GM19467 (cell line): Measurements from ENCODE around the gene NFATC4.
"Not testable (repeated sequence)": the region's sequence is repeated elsewhere in the genome, so short reads cannot be mapped to it uniquely, and the experiment has no call there.

Experiments used
- ATAC-seq: cut with Tn5 transposase; IDR thresholded peaks from one replicate; pipeline ENCODE4 v1.9.1; 2021; ENCODE audit warnings: mild to moderate bottlenecking, moderate library complexity; ENCODE audit not compliant: unreplicated experiment

The NFATC4 gene

DNA sequence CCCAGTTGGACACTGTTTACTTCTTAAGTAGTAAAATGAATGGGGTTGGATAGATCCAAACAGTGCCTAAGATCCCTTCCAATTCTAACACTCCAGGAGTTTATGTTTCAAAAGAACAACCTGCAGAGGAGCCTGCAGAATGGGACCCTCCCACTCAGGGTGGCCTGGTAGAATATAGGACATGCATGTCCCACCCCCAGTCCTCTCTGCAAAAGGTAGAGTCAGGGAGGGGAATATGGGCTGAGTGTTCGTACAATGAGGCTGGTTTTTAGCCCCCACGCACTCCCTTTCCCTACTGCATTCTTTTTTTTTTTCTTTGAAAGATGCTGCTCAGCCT, 19.0 kb downstream of the NFATC4 start:
- ATAC-seq = no peak

DNA sequence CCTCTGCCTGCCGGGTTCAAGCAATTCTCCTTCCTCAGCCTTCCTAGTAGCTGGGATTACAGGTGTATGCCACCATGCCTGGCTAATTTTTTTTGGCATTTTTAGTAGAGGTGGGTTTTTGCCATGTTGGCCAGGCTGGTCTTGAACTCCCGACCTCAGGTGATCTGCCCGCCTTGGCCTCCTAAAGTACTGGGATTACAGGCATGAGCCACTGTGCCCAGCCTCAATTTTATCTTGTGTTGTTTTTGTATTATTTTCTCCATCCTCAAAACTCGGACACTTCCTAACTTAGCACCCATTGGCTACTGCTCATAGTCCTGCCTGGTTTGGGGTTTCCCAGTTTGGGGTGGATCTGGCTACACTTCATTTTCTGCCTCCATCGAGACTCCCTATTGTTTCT, 19.6 kb downstream of the NFATC4 start:
- ATAC-seq = not testable (repeated sequence)

DNA sequence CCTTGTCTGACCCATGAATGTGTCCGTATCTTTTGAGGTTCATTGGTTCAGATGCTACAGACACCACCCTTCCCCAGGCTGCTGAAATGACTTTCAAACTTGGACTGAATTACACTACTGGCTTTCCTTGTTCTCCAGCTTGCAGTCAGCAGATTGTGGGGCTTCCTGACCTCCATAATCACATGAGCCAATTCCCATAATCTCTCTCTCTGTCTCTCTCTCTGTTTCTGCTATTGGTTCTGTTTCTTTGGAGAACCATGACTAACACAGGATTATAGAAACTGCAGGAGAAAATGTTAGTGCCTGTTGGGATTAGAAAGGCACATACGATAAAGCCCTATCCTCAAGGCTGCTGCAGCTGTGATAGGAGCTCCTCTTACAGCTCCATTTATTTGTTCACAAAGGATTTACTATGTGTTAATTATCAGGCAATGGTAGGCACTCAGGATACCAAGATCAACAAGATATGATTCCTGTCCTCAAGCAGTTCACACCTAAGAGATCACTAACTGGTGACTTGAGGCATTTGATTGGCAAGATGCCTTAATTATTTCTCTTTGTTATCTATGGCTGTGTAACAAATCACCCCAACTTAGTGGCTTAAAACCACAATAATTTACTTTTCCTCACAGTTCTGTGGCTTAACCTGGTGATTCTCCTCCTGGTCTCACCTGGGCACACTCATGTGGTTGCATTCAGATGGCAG, 20.6 kb downstream of the NFATC4 start:
- no peak for ATAC-seq

DNA sequence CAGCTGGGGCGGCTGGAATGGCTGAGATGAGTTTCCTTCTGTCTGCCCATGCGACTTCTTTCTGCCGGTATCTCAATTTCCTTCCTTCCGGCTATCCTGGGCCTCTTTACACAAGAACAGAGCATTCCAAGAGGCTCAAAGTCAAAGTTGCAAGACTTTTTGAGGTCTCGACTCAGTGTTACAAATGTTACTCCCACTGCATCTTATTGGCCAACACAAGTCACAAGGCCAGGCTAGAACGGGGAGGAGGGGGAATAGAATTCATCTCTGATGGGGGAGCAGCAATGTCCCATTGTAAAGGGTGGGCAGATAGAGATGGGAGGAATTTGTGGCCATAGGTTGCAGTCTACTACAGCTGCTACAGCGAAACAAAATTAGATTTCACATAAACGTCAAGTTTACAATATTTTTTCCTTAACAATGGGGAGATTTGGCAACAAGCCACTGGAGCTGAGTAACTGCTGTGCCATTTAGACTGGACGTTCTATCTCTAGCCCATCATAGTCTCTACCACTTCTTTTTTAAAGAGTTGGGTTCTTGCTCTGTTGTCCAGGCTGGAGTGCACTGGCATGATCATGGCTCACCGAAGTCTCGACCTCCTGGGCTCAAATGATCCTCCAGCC, 21.4 kb downstream of the NFATC4 start:
- ATAC-seq = no peak

DNA sequence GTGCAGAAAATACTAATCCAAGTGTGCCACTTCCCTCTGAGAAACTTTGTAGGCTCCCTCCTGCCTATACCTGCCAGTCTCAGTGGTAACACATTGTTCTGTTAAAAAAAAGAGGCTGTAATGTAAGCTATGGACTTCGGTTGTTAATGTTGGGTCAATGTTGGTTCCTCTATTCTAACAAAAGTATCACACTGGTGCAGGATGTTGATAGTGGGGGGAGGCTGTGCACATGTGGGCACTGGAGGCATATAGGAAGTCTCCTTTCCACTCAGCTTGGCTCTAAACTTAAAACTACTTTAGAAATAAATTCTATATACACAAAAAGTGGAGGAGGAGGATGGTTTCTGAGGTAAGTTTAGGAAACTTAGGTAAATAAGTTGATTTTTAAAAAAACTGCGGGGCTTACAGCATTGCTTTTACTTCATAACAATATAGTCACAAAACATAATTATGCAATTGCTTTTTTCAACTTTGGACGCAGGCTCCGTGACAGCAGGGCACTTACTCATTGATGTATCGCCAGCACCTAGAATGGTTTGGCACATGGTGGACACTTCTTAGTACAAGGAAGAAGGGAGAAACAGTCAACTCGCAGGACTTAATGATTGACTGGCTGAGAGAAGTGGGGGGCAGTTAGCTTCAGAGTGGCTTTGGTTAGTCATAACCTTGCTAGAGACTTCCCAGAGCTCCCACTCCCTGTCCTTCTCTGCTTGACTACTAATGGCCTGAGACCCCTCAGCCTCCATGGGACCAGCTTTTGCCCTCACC, 22.9 kb downstream of the NFATC4 start:
- no peak for ATAC-seq

DNA sequence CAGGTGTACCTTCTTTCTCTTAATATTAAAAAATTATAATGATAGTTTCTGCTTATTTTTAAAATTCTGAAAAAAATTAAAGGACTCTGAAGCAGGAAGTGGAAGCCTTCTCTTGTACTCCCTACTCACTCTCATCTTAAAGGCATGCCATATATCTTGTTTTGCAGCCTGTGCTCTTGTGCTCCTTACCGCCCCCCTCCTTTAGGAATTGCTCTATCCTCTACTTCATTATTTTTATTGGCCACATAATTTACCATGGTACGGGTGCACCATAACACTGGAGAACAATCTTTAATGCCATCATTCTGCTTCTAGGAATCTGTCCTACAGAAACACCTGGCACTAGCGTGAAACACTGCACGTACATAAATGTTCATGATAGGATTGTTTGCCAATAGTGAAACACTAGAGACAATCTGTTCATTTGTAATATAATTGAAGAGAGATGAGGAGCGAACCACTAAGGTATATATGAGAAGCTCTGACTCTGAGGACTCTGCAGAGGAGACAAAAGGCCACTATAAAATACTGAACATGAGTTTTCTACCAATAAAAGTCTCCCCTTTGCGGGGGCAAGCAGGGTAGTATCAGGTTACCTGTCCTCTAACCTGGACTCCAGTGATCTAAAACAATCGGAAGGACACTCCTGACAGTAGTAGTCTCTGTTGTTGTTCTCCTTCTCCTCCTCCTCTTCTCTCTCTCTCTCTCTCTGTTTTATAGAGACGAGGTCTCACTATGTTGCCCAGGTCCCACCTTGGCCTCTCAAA, 24.5 kb downstream of the NFATC4 start:
- ATAC-seq = no peak

DNA sequence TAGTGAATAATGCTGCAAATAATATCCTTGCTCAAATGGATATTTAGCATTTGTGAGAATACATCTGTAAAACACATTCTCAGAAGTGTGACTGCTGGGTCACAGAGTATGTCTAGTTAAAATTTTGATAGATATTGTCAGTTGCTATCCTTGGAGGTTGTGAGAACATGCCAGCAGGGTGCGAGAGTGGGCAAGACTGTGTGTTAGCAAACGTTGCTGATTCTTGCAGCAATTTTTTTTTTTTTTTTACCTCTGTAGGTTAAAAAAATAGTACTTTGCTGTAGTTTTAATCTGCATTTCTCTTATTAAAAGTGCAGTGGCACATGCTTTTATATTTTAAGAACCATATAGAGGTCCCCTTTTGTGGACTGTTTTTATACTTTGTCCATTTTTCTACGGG, 26.3 kb downstream of the NFATC4 start:
- no peak for ATAC-seq

DNA sequence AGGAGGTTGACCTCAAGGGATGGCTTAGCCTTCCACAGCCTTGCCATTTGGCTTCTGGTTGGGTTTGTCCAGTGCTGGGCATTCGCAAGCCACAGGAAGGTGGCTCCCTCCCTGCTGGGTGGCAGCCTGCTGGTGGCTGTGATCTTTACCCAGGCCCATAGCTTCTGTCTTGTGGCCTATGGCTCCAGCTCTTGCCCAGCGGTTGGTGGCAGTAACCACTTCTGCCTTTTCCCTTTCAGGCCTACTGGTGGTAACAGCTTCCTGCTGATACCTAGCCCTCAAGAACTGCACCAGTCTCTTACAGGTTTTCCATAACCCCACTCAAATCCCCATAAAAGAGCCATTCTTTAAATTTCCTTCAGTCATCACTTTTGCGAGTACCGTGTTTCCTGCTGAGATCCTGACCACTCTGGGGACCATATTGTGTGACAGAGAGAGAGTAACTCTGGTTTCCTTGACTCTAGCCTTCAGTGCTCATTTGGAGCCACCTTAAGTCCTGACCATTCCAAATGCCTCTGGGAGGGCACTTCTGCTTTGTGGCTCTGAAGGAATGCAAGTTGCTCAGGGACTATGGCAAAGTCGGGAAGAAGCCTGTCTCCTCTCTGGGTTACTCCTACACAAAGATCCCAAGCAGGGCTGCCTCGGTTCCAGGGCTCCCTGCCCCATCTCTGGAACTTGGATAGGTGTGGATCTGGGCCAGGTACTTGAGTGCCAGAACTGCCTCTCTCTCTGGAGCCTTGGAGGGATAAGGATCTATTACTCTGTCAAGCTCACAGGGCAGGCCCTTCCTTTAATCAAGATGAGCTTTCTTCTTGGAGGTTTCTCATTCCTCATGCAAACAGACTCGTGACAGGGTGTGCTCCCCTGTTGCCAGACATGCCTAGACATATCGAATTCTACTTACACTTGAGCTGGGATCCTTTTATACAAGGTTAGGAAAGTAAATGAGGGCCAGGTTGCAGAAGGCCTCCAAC, 27.9 kb downstream of the NFATC4 start:
- ATAC-seq = no peak

DNA sequence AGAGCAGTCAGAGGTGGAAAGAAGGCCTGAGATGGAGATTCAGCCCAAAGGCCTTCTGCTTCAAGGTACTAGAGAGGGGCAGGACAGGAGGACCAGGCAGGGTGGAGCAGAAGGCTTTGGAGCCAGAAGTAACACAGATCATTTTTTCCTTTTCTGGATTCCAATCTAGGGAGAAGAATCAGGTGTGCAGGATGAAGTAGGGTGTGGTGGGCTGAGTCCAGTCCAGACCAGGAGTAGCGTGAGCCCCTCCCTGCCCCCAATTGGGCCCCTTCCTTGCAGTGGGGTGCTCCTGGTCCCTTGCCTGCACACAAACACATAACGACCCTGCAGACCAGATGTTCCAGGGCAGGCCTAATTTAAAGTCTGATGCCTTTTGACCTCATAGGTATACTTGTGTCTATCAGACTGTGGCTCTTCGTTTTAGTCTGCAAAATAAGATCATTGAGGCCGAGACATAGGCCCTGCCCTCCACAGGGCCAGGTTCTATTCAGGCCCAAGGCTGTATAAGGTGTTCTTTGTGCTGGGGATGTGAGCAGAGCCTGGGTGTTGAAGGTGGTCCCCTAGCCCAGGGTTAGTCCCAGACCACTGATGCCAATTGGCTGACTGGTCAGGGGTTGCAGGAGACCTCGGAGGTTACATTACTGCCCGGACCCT, 29.8 kb downstream of the NFATC4 start:
- no peak for ATAC-seq

DNA sequence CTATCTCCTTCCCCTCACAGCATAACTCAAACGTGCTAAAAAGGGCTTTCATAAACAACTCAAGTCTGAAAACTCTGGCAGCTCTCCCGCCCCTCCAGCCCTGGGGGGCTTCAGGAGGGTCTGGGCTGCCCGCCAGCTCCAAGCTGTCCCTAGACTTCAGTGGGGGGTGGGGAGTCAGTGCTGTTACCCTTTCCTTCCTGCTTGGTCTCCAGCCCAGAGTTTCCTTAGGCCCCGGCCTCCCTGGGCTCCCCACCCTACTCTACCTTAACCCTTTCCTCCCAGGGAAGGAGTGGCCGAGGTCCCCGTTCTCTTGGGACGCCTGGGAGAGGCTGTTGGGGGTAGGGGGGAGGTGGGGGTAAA, 30.3 kb downstream of the NFATC4 start:
- no peak for ATAC-seq

DNA sequence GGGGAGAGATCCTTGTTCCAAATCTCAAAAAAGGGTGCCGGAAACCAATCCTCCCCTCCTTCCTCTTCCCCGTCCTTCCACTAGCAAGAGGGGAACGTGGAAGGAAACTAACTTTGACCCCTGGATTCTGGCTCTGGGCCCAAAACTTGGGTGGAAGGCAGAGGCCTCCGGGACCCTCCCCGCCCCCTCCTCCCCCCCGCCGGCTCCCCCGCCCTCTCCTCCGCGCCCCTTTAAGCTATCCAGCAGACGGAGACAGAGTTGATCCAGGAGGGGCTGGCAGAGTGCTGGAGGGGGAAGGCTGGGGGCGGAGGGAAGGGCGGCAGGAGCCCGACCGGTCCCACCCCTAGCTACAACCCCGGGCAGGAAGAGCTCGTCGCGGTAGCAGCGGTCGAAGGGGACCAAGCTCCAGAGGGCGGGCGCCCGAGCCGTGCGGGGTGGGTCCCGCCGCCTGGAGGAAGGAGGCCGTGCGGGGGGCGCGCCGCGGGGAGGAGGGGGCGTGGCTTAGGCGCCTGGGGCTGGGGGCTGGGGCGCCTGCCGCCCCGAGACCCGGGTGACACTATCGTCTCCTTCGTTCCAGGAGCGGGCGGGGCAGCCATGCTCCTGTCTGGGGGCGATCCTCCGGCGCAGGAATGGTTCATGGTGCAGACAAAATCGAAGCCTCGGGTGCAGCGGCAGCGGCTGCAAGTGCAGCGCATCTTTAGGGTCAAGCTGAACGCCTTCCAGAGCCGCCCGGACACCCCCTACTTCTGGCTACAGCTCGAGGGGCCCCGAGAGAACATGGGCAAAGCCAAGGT, 30.9 kb downstream of the NFATC4 start, which contains the start of gene NYNRIN:
Gene NYNRIN (plus strand): TSS at position 351 of the 794 bp plus-strand sequence. CDS start 244 bp downstream, at position 595.
- ATAC-seq = no peak

DNA sequence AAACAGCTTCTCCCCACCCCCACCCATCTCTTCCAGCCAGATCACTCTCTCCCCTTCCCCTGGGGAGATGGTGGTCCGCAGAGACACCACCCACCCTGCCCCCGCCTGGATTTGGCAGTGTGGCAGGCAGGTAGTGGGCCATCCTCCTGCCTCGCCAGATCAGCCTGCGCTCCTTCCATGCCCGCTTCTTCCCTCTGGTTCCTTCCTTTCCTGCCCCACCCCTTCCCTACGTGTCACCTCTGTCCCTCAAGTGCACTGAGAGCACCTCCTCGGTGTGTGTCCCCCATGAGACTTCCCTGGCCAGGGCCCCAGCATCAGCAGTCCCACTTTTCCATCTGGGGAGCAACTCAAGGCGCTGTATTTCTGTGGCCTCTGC, 31.5 kb downstream of the NFATC4 start:
- ATAC-seq = no peak

DNA sequence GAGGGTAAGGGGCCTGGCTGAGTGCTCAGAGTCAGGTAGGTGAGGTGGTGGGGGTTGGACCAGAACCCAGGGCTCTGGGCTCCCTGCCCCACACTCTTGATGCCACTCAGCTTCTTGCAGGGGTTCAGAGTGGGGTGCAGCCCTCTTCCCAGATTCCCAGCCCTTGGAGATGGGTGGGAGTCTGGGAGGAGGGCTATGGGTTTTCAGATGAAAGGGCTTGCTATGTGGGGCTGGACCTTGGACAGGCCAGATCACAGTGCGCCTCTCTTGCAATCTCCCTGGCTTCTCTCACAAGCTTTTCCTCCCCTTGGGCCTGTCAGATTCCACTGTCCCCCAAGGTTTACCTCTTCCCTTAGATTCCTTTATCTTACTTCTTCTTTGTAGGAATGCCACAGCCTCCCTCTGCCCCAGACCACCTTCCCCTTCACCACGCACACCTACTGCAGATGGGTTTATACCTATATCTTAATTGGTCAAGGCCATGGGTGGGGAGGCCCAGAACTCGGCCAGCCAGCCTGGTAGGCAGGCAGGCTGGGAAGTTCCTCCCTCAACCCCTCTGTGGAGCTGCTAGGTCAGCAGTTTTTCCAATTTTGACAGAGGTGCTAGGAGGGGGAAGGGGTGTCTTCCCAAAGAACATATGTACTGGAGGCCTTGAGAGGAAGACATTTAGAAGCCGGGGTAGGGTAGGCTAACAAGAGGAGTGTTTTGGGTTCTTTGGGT, 32.2 kb downstream of the NFATC4 start:
- ATAC-seq = no peak

DNA sequence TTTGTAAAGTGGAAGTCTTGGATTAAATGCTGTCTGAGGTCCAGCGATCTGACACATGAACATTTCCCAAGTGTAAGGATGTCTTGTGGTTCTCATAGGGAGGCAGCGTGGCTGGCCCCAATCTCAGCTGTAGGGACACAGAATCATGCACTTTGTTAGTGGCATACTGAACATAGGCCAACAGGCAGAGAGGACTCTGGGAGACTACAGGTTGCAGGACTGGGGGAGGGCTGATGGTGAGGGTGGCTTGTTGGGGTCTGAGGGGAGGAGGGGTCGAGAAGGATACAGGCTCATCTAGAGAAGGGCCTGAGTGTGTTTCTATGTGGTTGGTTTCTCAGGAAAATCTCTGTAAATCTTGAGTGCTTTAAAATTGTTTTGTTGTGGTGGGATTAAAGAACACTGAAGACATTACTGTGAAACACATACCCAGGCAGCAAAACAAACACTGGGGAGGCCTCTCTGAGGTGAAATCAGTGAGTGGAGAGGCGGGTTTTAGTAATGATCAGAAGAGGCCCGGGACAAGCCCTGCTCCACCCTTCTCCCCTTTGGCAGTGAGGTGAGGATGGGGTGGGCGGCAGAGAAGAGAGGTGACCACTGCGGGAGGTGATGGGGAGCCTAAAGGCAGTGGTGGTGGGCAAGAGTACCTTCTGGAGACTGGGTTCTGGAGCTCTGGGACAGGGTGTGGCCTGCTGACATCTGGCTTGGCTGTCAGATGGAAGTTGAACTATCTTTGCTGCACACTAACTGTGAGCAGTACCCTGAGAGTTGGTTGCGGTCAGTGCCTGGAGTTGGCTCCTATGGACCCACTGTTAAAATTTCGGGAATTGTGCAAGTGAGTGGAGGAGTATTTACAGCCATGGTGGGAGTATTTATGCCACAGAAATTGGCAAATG, 34.1 kb downstream of the NFATC4 start:
- no peak for ATAC-seq

DNA sequence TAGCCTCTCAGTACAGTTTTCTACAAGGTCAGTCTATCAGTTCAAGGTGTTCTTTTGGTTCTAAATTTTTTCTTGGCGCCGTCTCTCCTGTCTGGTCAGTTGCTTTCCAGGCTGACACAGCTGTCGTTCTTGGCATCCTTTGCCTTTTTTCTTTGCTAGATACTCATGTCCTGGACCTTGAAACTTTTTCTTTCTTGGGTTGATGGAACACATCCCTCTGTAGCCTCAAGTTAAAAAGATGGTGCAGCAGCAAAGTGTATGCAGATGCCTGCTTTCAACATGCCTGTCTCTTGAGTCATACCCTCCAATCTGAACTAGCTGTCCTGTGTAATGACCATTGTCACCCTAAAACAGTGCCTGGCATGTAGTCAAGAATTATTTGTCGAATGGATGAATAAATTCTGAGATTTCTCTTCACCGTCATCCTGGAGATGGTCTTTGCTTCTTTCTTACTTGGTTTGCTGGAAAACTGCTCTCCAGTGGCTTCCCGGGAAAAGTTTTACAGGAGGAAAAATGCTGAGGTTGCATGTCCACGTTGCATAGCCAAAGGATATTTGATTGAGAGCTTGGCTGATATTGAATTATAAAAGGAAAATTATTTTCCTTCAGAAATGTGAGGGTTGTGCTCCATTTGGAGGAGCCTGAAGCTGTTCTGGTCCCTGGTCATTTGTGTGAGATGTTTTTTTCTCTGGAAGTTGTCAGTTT, 35.5 kb downstream of the NFATC4 start:
- ATAC-seq = no peak

DNA sequence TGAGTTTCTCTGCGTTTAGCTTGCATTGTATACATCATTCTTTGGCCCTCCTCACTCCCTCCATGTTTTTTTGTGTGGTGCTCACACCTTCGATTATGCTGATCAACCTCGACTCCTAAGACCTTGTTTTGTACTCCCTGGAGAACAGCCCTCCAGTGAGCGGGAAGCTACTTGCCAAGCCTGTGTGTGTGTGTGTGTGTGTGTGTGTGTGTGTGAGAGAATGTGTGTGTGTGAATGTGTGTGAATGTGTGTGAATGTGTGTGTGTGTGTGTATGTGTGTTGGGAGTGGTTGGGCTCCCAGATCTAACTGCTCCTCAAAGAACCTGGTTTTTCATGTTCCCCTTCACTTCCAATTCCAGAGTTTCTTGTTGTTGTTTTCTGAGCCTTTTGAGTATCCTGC, 36.8 kb downstream of the NFATC4 start:
- no peak for ATAC-seq

DNA sequence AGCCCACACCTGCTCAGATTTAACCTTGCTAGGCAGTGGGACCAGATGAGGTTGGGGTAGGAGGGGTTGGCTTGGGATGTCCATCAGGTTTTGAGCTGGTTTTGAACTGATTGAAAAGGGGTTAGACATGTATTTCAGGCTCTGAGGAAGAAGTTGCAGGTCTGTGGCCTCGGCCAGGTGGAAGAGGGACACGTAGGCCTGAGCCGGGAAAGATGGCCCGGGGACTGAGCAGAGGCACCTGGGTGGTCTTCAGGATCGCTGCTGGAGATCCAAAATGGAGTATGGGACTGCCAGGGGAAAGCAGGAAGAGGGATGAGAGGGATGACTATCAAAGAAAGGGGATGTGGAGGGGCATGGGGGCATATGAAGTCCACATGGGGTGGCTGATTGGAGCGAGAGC, 38.4 kb downstream of the NFATC4 start:
- ATAC-seq = no peak
